DND-41 (cell line): ENCODE results near the gene L1TD1.

ENCODE experiments used
- CTCF ChIP-seq: IDR thresholded peaks from 2 replicates; pipeline ENCODE4 v1.5.1; 2012; ENCODE audit warnings: borderline replicate concordance, low read length, moderate library complexity, mild to moderate bottlenecking; ENCODE audit not compliant: poor library complexity, severe bottlenecking; ENCODE audit errors: extremely low read depth
- EZH2 ChIP-seq: IDR thresholded peaks from 3 replicates; pipeline ENCODE4 v1.6.1; 2012; ENCODE audit warnings: borderline replicate concordance, low read depth, mild to moderate bottlenecking, moderate library complexity, low read length, inconsistent platforms; ENCODE audit not compliant: severe bottlenecking

GRCh38 chr1:62175568-62176179 is 19.0 kb upstream of the L1TD1 start:
- peak; percentile 82 for TF ChIP-seq CTCF
- TF ChIP-seq EZH2 = no peak
